Measurements from ENCODE around the gene KNTC1.
"Not testable (repeated sequence)": the region's sequence is repeated elsewhere in the genome, so short reads cannot be mapped to it uniquely, and the experiment has no call there.

The KNTC1 gene, protein sequence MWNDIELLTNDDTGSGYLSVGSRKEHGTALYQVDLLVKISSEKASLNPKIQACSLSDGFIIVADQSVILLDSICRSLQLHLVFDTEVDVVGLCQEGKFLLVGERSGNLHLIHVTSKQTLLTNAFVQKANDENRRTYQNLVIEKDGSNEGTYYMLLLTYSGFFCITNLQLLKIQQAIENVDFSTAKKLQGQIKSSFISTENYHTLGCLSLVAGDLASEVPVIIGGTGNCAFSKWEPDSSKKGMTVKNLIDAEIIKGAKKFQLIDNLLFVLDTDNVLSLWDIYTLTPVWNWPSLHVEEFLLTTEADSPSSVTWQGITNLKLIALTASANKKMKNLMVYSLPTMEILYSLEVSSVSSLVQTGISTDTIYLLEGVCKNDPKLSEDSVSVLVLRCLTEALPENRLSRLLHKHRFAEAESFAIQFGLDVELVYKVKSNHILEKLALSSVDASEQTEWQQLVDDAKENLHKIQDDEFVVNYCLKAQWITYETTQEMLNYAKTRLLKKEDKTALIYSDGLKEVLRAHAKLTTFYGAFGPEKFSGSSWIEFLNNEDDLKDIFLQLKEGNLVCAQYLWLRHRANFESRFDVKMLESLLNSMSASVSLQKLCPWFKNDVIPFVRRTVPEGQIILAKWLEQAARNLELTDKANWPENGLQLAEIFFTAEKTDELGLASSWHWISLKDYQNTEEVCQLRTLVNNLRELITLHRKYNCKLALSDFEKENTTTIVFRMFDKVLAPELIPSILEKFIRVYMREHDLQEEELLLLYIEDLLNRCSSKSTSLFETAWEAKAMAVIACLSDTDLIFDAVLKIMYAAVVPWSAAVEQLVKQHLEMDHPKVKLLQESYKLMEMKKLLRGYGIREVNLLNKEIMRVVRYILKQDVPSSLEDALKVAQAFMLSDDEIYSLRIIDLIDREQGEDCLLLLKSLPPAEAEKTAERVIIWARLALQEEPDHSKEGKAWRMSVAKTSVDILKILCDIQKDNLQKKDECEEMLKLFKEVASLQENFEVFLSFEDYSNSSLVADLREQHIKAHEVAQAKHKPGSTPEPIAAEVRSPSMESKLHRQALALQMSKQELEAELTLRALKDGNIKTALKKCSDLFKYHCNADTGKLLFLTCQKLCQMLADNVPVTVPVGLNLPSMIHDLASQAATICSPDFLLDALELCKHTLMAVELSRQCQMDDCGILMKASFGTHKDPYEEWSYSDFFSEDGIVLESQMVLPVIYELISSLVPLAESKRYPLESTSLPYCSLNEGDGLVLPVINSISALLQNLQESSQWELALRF (N-terminal part only)

DNA sequence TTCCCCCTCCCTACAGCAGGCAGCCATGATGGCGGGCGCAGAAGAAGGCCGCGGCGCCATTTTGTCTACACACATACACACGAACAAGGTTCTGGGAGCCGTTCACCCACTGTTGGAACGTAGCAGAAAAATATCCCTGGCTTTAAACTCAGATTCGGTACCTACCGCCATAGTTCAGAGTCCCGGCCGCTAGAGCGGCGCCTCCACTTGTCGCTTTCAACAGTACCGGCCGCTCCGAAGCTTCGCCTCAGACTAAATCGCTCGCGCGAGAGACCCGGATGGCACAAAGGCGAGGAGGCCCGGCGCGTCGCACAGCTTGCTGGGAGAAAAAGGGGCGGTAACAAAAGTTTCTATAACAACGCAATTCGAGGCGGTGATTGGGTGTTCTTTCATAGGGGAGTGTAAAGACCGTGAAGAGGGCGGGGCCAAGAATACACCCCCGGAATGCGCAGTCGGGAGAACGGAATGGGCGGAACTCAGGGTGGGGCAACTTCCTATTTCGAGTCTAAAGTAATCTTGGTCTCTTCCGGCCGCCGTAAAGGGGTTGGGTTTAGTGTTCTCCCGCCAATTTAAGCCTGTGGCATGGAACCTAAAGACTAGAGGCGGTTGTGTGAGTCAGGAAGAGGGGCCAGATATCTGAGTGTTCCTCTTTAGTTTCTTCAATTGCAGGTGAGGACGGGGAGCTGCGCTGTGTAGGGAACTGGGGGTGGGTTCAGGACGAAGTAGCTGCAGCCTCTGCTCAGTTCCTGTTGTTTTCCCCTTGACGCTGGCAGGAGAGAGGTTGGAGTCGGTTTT lies at the start of gene KNTC1, which contains the start of gene RSRC2:
TSS of gene KNTC1 (plus strand) at position 567 of the 795 bp plus-strand sequence. CDS start 2,815 bp downstream, outside the sequence.
TSS of gene RSRC2 (minus strand) at position 254 of the 795 bp plus-strand sequence. CDS start at position 171, 83 bp downstream.
- DNase-seq, result peak; percentile 100

DNA sequence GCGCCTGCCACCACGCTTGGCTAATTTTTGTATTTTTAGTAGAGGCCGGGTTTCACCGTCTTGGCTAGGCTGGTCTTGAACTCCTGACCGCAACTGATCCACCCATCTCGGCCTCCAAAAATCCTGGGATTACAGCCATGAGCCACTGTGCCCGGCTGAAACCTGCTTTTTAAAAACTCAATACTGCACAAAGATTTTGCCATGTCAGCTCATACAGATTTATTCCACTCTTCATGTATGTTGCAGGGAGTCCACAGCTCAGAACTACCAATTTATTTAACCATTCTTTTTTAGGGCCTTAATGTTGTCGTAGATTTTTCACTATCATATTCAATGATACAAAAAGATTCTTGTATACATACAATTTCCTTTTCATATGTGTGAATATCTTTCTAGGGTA lies 46.3 kb upstream of the KNTC1 start:
- DNase-seq, result no peak

DNA sequence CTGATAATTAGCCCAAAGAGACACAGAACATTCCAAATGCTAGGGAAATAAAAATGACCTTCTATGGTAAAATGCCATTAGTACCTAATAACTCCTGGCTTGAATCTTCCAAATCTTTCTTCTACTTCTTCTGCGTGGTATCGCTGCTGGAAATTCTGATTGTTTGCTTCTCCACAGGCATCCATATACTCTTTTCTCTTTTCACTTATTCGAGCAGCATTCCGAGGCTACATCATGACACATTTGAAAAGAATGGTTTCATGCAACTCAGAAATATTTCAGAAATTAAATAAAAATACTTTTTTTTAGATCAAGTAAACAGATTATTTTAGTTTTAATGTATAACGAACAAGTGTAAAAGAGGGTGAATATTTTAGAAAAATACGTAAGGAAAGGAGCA lies 45.2 kb upstream of the KNTC1 start:
- DNase-seq, result no peak

DNA sequence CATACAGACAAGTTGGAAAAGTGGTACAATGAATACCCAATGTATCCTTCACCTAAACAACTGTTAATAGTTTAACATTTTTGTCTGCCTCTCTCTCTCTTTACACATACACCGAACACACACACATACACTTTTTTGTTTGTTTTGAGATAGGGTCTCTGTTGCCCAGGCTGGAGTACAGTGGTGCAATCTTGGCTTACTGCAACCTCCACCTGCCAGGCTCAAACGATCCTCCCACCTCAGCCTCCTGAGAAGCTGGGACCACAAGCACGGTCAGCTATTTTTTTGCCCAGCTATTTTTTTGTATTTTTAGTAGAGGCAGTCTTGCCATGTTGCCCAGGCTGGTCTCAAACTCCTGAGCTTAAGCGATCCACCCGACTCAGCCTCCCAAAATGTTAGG lies 43.1 kb upstream of the KNTC1 start:
- DNase-seq, result no peak

DNA sequence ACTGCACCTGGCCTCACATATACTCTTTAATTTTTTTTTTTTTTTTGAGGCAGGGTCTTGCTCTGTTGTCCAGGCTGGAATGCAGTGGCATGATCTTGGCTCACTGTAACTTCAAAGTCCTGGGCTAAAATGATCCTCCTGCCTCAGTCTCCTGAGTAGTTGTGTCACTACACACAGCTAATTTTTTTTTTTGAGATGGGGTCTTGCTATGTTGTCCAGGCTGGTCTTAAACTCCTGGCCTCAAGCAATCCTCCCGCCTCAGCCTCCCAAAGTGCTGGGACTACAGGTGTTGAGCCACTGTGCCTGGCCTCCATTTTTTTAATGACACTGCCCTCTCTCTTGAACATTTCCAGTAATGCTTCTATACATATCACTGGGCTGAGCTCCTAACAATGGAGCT lies 42.7 kb upstream of the KNTC1 start:
- DNase-seq, result not testable (repeated sequence)

DNA sequence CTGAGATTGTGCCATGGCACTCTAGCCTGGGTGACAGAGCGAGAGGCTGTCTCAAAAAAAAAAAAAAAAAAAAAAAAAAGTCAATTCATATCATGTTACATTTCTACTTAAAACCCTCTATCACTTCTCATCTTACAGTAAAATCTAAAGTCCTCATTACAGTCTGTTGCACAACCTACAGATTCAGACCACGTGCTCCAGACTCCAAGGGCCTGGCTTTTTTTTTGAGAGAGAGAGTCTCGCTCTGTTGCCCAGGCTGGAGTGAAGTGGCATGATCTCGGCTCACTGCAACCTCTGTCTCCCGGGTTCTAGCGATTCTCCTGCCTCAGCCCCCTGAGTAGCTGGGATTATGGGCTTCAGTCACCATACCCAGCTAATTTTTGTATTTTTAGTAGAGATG lies 40.7 kb upstream of the KNTC1 start:
- DNase-seq, result peak; percentile 70

DNA sequence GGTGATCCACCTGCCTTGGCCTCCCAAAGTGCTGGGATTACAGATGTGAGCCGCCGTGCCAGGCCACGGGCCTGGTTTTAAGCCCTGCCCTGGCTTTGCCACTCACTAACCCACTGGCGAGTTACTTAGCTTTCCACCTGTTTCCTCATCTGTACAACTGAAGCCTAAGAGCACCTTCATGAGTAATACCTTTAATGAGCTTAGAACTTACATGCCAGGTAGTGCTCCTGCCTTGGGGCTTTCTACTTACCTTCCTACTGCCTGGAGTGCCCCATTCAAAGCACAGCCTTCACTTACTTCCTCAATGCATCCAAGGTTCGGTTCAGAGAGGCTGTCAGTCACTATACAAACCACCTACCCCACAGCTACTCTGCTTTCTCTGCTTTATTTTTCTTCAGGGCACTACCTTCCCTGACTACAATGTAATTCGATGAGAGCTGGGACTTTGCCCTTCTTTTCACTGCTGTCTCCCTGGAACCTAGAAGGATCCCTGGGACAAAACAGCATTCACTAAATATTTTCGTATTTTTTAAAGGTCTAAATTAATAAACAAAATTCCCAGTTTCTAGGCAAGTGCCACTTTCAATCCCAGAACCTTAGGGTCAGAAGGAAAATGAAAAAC lies 40.1 kb upstream of the KNTC1 start:
- DNase-seq, result no peak

DNA sequence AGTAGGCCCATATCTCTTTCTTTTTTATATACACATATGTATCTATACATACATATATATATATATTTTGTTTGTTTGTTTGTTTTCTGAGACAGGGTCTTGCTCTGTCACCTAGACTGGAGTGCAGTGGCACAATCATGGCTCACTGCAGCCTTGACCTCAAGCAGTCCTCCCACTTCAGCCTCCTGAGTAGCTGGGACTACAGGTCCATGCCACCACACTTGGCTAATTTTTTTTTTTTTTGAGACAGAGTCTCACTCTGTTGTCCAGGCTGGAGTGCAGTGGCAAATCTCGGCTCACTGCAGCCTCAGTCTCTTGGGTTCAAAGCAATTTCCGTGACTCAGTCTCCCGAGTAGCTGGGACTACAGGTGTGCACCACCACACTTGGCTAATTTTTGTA lies 39.2 kb upstream of the KNTC1 start:
- not testable (repeated sequence) for DNase-seq

DNA sequence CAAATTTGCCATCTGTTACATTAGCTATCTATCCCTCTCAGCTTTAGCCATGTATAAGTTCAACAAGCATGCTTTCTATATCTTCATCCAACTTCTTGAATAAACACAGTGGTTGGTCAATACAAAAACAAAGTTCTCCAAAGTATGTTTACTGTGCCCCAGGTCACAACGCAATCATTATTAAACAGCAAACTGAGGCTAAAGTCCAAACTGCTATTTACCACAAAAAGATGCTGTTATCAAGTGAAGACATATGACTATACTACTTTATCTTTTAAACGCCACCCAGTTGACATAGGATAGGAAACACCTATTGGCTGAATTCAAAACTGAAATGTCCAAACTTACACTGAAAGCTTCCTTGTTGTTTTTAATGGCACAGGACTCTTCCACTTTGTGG lies 38.0 kb upstream of the KNTC1 start:
- DNase-seq, result no peak

DNA sequence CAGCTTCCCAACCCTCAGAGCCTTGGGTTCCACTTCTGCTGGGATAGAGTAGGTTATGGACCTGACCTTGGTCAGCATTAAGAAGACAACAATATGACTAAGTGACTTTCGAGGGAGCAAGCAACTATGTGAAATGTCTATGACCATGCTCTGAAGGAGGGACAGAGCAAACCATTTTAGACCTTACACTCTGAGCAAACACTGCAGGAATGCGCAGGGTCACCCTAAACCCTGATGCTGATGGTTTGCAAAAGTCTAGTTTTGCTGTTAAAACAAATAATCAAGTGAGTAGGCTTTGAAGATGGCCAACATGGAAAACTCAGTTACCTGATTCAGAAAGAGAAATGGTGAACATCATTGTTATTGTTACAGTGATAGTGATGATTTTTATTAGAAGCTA lies 35.1 kb upstream of the KNTC1 start:
- DNase-seq, result no peak

DNA sequence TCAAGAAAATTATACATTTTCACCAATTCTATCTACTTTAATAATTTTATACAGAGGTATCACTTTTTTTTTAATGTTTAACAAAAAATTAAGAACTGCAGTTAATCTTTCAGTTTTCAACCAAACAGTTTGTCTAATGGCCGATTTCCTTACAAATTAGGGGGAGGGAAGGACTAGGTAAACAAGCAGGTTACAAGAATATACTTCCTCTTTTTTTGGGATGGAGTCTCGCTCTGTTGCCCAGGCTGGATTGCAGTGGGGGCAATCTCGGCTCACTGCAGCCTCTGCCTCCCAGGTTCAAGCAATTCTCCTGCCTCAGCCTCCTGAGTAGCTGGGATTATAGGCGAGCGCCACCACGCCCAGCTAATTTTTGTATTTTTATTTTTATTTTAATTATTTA lies 33.8 kb upstream of the KNTC1 start:
- DNase-seq, result not testable (repeated sequence)

DNA sequence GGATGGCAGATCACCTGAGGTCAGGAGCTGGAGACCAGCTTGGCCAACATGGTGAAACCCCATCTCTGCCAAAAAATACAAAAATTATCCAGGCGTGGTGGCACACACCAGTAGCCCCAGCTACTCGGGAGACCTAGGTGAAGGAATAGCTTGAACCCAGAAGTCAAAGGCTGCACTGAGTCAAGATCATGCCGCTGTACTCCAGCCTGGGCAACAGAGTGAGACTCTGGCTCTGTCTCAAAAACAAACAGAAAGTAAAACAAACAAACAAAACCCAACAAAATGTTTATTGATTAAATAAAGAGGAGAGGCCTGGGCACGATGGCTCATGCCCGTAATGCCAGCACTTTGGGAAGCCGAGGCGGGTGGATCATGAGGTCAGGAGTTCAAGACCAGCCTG lies 31.8 kb upstream of the KNTC1 start:
- no peak for DNase-seq

DNA sequence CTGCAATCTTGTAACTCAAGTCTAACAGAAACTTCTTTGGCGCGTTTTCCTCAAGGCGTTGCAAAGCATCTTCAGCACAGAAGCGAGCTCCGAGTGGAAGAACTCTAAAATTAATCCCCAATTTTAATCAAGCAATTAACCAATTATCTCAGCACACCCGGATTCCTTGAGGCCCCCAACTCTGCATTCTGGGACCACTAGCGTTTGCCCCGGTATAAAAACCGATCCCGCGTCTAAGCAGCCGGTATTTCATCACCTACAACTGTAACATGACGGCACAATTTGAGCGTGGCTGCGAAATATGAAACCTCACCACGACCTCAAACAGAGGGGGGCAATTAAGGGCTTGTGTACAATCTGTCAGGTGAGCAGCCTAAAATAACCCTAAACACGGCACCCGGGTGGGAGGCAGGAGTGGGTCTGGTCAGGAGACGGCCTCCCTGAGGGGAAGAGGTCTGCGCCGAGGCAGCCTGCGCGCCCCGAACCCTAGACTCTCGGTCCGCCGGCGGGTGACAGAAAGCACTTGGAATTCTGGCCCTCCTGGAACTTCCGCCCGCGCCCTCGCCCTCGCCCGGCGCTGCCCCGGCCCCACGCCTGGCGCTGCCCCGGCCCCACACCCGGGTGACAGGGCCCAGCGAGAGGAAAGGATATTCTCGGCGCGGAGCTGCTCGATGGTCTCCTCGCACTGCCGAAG lies 26.9 kb upstream of the KNTC1 start:
- DNase-seq, result peak; percentile 40

DNA sequence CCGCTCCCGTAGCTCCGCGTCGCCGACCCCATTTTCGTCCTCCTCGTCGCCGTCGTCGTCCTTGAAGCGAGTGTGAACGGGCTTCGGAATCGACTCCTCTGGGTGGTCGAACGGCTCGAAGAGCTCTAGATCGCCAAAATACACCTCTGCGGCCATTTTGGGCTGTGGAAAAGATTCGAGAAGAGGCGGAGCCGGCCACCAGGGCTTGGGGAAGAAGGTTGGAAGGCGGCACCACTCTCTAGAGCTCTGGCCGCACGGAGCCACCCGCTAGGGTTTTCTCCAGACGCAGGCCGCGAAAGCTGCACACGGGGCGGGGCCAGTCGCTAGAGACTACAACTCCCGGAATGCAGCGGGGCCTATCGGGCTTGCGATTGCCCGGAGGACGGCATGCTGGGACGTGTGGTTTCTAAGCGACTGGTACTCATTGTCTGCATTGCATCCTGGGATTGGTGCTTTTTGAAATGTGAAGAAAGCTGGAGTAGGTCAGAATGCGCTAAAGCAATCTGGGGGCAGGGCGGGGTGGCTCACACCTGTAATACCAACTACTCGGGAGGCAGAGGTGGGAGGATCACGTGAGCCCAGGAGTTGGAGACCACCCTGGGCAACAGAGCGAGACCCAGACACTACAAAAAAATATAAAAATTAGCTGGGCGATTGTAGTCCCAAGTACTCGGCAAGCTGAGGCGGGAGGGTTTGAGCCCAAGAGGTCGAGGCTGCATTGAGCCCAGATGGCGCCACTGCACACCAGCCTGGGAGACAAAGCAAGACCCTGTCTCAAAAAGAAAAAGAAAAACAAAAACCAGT lies 26.2 kb upstream of the KNTC1 start, which contains the start of gene ZCCHC8:
TSS of gene ZCCHC8 (minus strand) at position 248 of the 804 bp plus-strand sequence. CDS start at position 156, 92 bp downstream.
- peak; percentile 99 for DNase-seq

DNA sequence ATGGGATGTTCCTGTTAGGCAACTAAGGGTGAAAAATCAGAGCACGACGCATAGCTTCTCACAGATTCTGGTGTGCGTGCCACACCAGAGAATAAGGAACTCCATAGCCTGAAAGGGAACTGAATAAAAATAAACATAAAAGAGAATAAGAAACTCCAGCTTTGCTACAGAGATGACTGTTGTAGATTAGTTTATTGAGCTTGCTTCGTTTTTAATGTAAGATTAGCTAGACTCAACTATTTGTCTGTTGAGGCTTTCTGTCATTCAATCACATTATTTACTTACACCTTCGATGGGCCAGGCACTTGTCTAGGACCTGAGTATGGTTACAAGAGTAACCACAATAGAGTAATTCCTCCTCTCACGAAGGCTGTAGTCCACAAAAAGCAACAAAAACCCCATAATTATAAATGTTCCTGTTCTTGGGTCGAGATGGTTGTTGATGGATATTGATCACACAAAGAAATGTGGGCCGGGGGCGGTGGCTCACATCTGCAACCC lies 25.5 kb upstream of the KNTC1 start:
- DNase-seq, result no peak

DNA sequence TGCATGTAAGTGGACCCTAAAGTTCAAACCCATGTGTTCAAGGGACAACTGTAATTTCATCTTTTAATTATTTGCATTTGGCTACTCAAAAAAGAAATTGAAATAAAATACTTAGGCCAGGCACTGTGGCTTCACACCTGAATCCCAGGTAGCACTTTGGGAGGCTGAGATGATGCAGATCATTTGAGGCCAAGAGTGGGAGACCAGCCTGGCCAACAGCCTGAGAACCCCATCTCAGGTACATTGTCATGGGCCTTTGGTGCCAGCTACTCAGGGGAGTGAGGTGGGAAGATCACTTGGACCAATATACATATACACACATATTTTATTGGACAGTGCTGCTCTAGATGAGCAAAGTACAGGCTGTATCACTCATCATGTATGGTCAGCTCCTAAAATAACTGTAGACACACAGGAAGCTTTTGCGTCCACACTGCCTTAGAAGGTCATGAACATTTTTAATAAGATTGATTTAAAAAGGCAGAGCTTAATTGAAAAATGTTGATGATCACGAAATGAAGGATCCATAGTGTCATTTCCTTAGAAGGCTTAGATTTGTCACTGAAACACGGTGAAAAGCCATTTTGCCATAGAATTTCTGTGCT lies 23.8 kb upstream of the KNTC1 start:
- DNase-seq, result no peak

DNA sequence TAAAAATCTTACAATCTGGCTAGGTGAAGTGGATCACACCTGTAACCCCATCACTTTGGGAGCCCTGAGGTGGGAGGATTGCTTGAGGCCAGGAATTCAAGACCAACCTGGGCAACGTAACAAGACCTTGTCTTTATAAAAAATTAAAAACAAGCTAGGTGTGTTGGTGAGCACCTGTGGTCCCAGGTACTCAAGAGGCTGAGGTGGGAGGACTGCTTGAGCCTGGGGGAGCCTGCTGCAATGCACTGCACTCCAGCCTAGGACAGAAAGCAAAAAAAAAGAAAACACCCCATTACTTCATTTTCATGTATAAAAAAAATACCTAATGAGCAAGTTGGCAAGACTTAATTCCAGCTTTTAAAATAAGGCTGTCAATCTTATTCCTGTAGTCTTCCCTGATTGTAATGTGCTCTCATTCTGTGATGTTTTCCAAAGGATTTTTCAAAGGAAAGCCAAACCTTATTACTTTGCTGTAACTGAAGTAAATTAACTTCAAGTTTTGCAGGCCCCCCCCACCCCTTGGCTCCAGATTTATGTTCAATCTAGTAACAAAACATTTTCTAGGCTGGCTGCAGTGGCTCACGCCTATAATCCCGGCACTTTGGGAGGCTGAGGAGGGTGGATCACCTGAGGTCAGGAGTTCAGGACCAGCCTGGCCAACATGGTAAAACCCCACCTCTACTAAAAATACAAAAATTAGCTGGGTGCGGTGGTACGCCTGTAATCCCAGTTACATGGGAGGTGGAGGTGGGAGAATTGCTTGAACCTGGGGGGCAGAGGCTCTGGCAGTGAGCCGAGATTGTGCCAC lies 23.1 kb upstream of the KNTC1 start:
- DNase-seq, result no peak

DNA sequence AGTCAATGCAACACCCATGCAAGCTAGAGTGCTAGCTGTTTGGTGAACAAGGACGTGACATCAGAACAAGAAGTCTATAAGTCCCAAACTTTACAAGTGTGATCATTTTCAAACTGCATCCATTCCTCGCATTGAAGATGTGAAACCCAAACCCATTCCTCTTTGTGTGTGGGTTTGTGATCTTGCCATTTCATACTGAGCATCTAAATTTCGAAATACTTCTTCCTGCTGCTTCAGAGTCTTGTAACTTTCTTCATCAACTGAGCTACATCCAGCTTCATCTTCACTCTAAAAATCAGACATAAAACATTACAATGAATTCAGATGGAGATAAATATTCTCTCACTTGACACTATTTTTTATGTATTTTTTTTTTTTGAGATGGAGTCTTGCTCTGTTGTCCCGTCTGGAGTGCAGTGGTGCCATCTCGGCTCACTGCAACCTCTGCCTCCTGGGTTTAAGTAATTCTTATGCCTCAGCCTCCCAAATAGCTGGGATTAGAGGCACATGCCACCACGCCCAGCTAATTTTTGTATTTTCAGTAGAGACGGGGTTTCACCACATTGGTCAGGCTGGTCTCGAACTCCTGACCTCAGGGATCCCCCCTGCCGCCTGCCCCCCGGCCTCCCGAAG lies 21.5 kb upstream of the KNTC1 start:
- DNase-seq, result no peak
